GM12878 (cell line): ENCODE results near the gene MCM9. TPM values are rescaled to one million over a fixed set of nuclear protein-coding genes. Genes with fewer than 3 reads are reported as not detected.

ENCODE experiments used
- ATAC-seq: fragments of 200-7000 bp; cut with Tn5 transposase; 3 replicates; pipeline ENCODE4 v1.9.1; 2020; ENCODE audit warnings: mild to moderate bottlenecking, moderate library complexity
- BruUV-seq: library from RNA; stranded (reverse); fragments of 400-500 nt; replicated peaks from 2 replicates; lab custom pipeline; 2021; lab: Mats Ljungman, UMichigan
- CTCF ChIA-PET: fragments of 300-600 bp; sonication (Branson Sonifier 250); formaldehyde crosslinking; extraction: SDS; loops from one replicate; lab custom pipeline; 2021; ENCODE audit warnings: inconsistent platforms; lab: Yijun Ruan, JAX
- POLR2A ChIA-PET: fragments of 350-600 bp; formaldehyde crosslinking; extraction: SDS; loops from one replicate; lab custom pipeline; 2021; ENCODE audit warnings: inconsistent platforms; lab: Charles Lee
- RAD21 ChIA-PET: fragments of 300-600 bp; sonication (Branson Sonifier 250); formaldehyde crosslinking; loops from one replicate; lab custom pipeline; 2023; ENCODE audit warnings: antibody characterized with exemption; ENCODE audit not compliant: unreplicated experiment; lab: Charles Lee
- SMC1A ChIA-PET: fragments of 300-600 bp; sonication (Branson Sonifier 250); formaldehyde crosslinking; loops from one replicate; lab custom pipeline; 2023; ENCODE audit not compliant: unreplicated experiment, uncharacterized antibody; lab: Charles Lee
- DNase-seq: peaks from one replicate; pipeline ENCODE4 v3.0.0-alpha.2; 2011; ENCODE audit warnings: low read depth, low spot score
- FAIRE-seq: peaks from 3 replicates; lab custom pipeline; 2011; peaks lifted over from hg19 to GRCh38; lab: Jason Lieb, UNC
- H2AFZ ChIP-seq: 2 replicates; pipeline ENCODE4 v1.6.0; 2011; ENCODE audit warnings: low read depth, low read length, control low read depth; ENCODE audit not compliant: control insufficient read depth
- H3K27ac ChIP-seq: 2 replicates; pipeline ENCODE4 v1.5.1; 2011; ENCODE audit warnings: control low read depth; ENCODE audit not compliant: control insufficient read depth, insufficient read depth
- H3K27me3 ChIP-seq, 2 experiments: replicated peaks in 1 of 2; 2 replicates each; pipeline versions ENCODE4 v1.6.0 to v1.6.1; 2011; ENCODE audit warnings: low read length in 1 of 2; ENCODE audit not compliant: control insufficient read depth in 2 of 2, insufficient read depth in 2 of 2
- H3K36me3 ChIP-seq, 2 experiments: 2 replicates each; pipeline ENCODE4 v1.5.1; 2011; ENCODE audit warnings: low read length in 1 of 2; ENCODE audit not compliant: control insufficient read depth in 2 of 2, insufficient read depth in 2 of 2
- H3K4me1 ChIP-seq: 2 replicates; pipeline ENCODE4 v1.6.1; 2011; ENCODE audit warnings: mild to moderate bottlenecking, low read length, moderate library complexity, mixed read lengths; ENCODE audit not compliant: control insufficient read depth, insufficient read depth
- H3K4me2 ChIP-seq: 2 replicates; pipeline ENCODE4 v1.6.0; 2011; ENCODE audit warnings: control low read depth; ENCODE audit not compliant: control insufficient read depth, insufficient read depth
- H3K4me3 ChIP-seq: fragments of 200-600 bp; sonication (generic); 2 replicates; pipeline ENCODE4 v1.5.1; 2016
- H3K79me2 ChIP-seq: 2 replicates; pipeline ENCODE4 v1.6.0; 2011; ENCODE audit warnings: low read length; ENCODE audit not compliant: control insufficient read depth, insufficient read depth
- H3K9ac ChIP-seq: 2 replicates; pipeline ENCODE4 v1.8.0; 2011; ENCODE audit warnings: low read length, control low read depth, mixed read lengths; ENCODE audit not compliant: control insufficient read depth, insufficient read depth
- H3K9me3 ChIP-seq: replicated peaks from 3 replicates; pipeline ENCODE4 v1.5.1; 2011; ENCODE audit warnings: mild to moderate bottlenecking, low read length; ENCODE audit not compliant: control insufficient read depth, insufficient read depth
- H4K20me1 ChIP-seq: 2 replicates; pipeline ENCODE4 v1.6.0; 2011; ENCODE audit not compliant: control insufficient read depth, insufficient read depth
- CBX5 ChIP-seq: sonication (generic); IDR thresholded peaks from 2 replicates; pipeline ENCODE4 v1.6.1; 2016; ENCODE audit warnings: low read depth, moderate library complexity, mild to moderate bottlenecking, inconsistent platforms
- CHD4 ChIP-seq: fragments of 200-600 bp; sonication (generic); IDR thresholded peaks from 2 replicates; pipeline ENCODE4 v1.6.1; 2016; ENCODE audit warnings: mild to moderate bottlenecking
- CUX1 ChIP-seq: IDR thresholded peaks from 2 replicates; pipeline ENCODE4 v1.6.1; 2012; ENCODE audit warnings: improper control_type of control experiment, low read depth, low read length; ENCODE audit not compliant: insufficient replicate concordance
- ELK1 ChIP-seq: IDR thresholded peaks from 2 replicates; pipeline ENCODE4 v1.6.1; 2012; ENCODE audit warnings: low read depth, low read length, improper control_type of control experiment
- RB1 ChIP-seq: fragments of 450-650 bp; formaldehyde crosslinking; IDR thresholded peaks from 2 replicates; pipeline ENCODE4 v1.6.1; 2017; ENCODE audit warnings: mild to moderate bottlenecking, borderline replicate concordance
- SRF ChIP-seq, 2 experiments: IDR thresholded peaks; 2 replicates each; pipeline ENCODE4 v1.6.1; 2011; ENCODE audit warnings: low read depth in 2 of 2, low read length in 2 of 2, mild to moderate bottlenecking in 1 of 2, moderate library complexity in 1 of 2
- WGBS: methylation state at CpG from one replicate; pipeline ENCODE4 v1.1.6; 2016; ENCODE audit warnings: low lambda C conversion rate; ENCODE audit not compliant: insufficient replicate concordance, insufficient coverage; ENCODE audit errors: missing lambda C conversion rate; 5-methylcytosine and 5-hydroxymethylcytosine counted together
- in situ Hi-C: fragments of 300-500 bp; cut with MboI; formaldehyde crosslinking; loops from 9 replicates; pipeline ENCODE4 v1.14.3; 2018; ENCODE audit warnings: mixed read lengths
- intact Hi-C: fragments of 100-400 bp; cut with micrococcal nuclease; formaldehyde crosslinking; loops from one replicate; pipeline ENCODE4 v1.14.2; 2022; ENCODE audit not compliant: unreplicated experiment
- polyA plus RNA-seq, 11 experiments: library from polyadenylated mRNA; depleted of rRNA in 4 of 11; unstranded in 6 of 11; stranded (reverse) in 5 of 11; fragments of >200 nt; fragmentation: Nextera tagmentation in 4 of 11; fragmentation: Illumina TruSeq in 1 of 11; extraction: Ambion mirVana in 4 of 11; extraction: Trizol in 1 of 11; gene quantifications; 1 replicate in 1 of 11; 2 replicates in 10 of 11; pipeline versions ENCODE4 v1.2.1 to v1.2.3, GENCODE V29; 2011 to 2016; ENCODE audit warnings: inconsistent platforms in 2 of 11, missing spikeins in 2 of 11, low read depth in 1 of 11
- total RNA-seq, 4 experiments: library from RNA; depleted of rRNA in 3 of 4; stranded (reverse); fragments of >200 nt in 3 of 4; fragmentation: Illumina TruSeq in 1 of 4; extraction: Trizol in 1 of 4; gene quantifications; 2 replicates each; pipeline versions ENCODE4 v1.2.1 to v1.2.3, GENCODE V29; 2013 to 2021
- TF ChIP-seq, protein P1 (sequence below): fragments of 450-650 bp; IDR thresholded peaks from 2 replicates; pipeline ENCODE4 v1.6.1; 2017; ENCODE audit warnings: mild to moderate bottlenecking, moderate library complexity

MCM9 gene
- total and polyA plus RNA-seq, 10 of the 15 experiments (the other 5 are each of a cell fraction or from before 2014, with no cell fraction given): 3.4 to 18.5 (median 9.7) TPM

- TF ChIP-seq, protein P1, sequence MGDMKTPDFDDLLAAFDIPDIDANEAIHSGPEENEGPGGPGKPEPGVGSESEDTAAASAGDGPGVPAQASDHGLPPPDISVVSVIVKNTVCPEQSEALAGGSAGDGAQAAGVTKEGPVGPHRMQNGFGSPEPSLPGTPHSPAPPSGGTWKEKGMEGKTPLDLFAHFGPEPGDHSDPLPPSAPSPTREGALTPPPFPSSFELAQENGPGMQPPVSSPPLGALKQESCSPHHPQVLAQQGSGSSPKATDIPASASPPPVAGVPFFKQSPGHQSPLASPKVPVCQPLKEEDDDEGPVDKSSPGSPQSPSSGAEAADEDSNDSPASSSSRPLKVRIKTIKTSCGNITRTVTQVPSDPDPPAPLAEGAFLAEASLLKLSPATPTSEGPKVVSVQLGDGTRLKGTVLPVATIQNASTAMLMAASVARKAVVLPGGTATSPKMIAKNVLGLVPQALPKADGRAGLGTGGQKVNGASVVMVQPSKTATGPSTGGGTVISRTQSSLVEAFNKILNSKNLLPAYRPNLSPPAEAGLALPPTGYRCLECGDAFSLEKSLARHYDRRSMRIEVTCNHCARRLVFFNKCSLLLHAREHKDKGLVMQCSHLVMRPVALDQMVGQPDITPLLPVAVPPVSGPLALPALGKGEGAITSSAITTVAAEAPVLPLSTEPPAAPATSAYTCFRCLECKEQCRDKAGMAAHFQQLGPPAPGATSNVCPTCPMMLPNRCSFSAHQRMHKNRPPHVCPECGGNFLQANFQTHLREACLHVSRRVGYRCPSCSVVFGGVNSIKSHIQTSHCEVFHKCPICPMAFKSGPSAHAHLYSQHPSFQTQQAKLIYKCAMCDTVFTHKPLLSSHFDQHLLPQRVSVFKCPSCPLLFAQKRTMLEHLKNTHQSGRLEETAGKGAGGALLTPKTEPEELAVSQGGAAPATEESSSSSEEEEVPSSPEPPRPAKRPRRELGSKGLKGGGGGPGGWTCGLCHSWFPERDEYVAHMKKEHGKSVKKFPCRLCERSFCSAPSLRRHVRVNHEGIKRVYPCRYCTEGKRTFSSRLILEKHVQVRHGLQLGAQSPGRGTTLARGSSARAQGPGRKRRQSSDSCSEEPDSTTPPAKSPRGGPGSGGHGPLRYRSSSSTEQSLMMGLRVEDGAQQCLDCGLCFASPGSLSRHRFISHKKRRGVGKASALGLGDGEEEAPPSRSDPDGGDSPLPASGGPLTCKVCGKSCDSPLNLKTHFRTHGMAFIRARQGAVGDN: no peak
- TF ChIP-seq RB1: no peak
- TF ChIP-seq ELK1: no peak
- TF ChIP-seq, all 136 proteins: peak for 0
Observed at GRCh38 chr6:118897386-118897785, 37.6 kb downstream of the MCM9 start (continued).

GRCh38 chr6:118896339-118897136 lies 38.4 kb downstream of the MCM9 start:
- ATAC-seq: peak; percentile 10
- Histone ChIP-seq H3K79me2 (peaks cover 84% of the 10 kb centered on the region), H3K27me3 (no peaks in the 10 kb centered on the region), H3K4me1 (peaks cover 11% of the 10 kb centered on the region), H3K4me3 (peak overlapping the region; percentile 54), H3K36me3 (0 out of 4 replicates have a peak, but pooled peaks cover 0 to 2% of the 10 kb centered on the region in 2 experiments), H3K9me3 (no peaks in the 10 kb centered on the region), H3K9ac (peak overlapping the region; percentile 92), H4K20me1 (no peaks in the 10 kb centered on the region), H2AFZ (peak overlapping the region; percentile 62), H3K4me2 (peak overlapping the region; percentile 45), H3K27ac (peak overlapping the region; percentile 90)
- ChIA-PET RAD21 (interaction anchor here (0.8 to 3.1 kb wide), 13 partner anchors 14 to 331 kb away, joined by 3 to 20 read pairs (median 4); no protein-coding TSS in a partner anchor), CTCF (interaction anchor here (0.6 to 3.9 kb wide), 27 partner anchors 9 to 454 kb away, joined by 3 to 22 read pairs (median 5); partner anchors contain the start of gene MCM9), SMC1A (interaction anchor here (0.7 to 3.2 kb wide), 23 partner anchors 10 to 331 kb away, joined by 3 to 29 read pairs (median 4); partner anchors contain the start of gene MCM9), POLR2A (interaction anchor here (0.6 to 2.5 kb wide), 7 partner anchors 9 to 385 kb away, joined by 3 to 12 read pairs (median 8); partner anchors contain the start of gene MCM9)
- DNase-seq: no peak
- peak; percentile 18 for FAIRE-seq
- WGBS: 34% methylated on average over 5 of the region's 5 CpGs
- intact Hi-C loops (loop anchor here (10.0 kb wide), 4 partner anchors 242 to 448 kb away; partner anchors contain the start of genes CEP85L and MAN1A1), in situ Hi-C loops (no loop called here)
- no TSS peak for BruUV-seq
- TF ChIP-seq CUX1 (no peak), CHD4 (no peak), SRF (IDR thresholded peaks at IDR 0.05; ENCODE audit: low read depth in 2 of 2, low read length in 2 of 2) (no peak), CBX5 (0 out of 2 replicates have a peak, but pooled peaks have one; percentile 62)
